Breast epithelium (tissue), 4 donors: ENCODE results near the gene AGR2. TPM values are rescaled to one million over a fixed set of nuclear protein-coding genes. Genes with fewer than 3 reads are reported as not detected.

Experiments used
- DNase-seq, 2 donors: peaks; one replicate each; pipeline ENCODE4 v3.0.0-alpha.2; 2019; ENCODE audit warnings: low spot score in 2 of 2
- H3K27ac ChIP-seq, 2 donors: fragments of 200-600 bp; sonication (generic) in 1 of 2; one replicate each; pipeline ENCODE4 v1.5.1; 2016 to 2019; ENCODE audit warnings: mild to moderate bottlenecking in 1 of 2
- H3K27me3 ChIP-seq, 2 donors: fragments of 200-600 bp; sonication (generic) in 1 of 2; one replicate each; pipeline versions ENCODE4 v1.5.1 to v1.6.0; 2017 to 2019; ENCODE audit warnings: control low read depth in 1 of 2, mild to moderate bottlenecking in 1 of 2
- H3K36me3 ChIP-seq: fragments of 200-600 bp; one replicate; pipeline ENCODE4 v1.5.1; 2019
- H3K4me1 ChIP-seq, 2 donors: fragments of 200-600 bp; sonication (generic); one replicate each; pipeline ENCODE4 v1.5.1; 2016 to 2019; ENCODE audit warnings: control low read depth in 1 of 2
- H3K4me3 ChIP-seq, 3 donors: fragments of 200-600 bp; sonication (generic); 1 replicate in 2 of 3; 2 replicates in 1 of 3; pipeline ENCODE4 v1.5.1; 2016 to 2019; ENCODE audit warnings: mild to moderate bottlenecking in 3 of 3, moderate library complexity in 2 of 3
- H3K9me3 ChIP-seq, 2 donors: fragments of 200-600 bp; sonication (generic) in 1 of 2; one replicate each; pipeline ENCODE4 v1.5.1; 2016 to 2019; ENCODE audit warnings: control low read depth in 1 of 2
- POLR2A ChIP-seq: fragments of 450-650 bp; IDR thresholded peaks from one replicate; pipeline ENCODE4 v1.6.1; 2016; ENCODE audit warnings: antibody characterized with exemption, mild to moderate bottlenecking, moderate library complexity
- POLR2AphosphoS5 ChIP-seq, 3 donors: sonication (generic); formaldehyde crosslinking; IDR thresholded peaks; one replicate each; pipeline ENCODE4 v1.6.1; 2017; ENCODE audit warnings: antibody characterized with exemption in 3 of 3
- intact Hi-C: fragments of 100-400 bp; cut with DNase I; formaldehyde crosslinking; loops from one replicate; pipeline ENCODE4 v1.15.1; 2023; ENCODE audit warnings: low total_unique reads
- total RNA-seq, 3 donors: library from RNA; depleted of rRNA; stranded (reverse); fragments of >200 nt; gene quantifications; one replicate each; pipeline ENCODE4 v1.1.0, GENCODE V29; 2016
- TF ChIP-seq, protein P1 (sequence below), 3 donors: fragments of 450-650 bp; IDR thresholded peaks; one replicate each; pipeline ENCODE4 v1.5.1; 2016 to 2017; ENCODE audit warnings: antibody characterized with exemption in 3 of 3, mild to moderate bottlenecking in 3 of 3, moderate library complexity in 3 of 3

The AGR2 gene
- total RNA-seq, 3 donors from 2014 or later = 72.8 to 156 TPM; not detected in 1

DNA sequence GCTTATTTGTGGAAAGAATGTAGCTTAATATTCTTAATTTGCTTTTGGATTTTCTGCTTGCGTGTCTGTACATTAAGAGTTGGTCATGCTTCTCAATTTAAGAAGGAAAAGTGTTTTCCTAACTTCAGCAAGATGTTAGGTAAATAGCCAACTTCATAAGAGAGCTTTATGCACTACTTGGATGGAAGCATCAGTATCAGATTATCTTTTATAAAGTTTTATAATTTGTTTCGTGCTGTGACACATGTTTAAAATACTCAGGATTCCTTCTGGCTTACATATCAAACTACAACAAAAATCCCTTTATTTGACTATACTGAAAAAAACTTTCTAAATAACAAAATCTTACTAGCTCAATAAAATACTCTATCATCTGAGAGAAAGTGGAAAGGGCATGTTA is 34.8 kb upstream of the AGR2 start:
- DNase-seq = no peak
- no peaks in the 10 kb centered on the region for H3K4me1 ChIP-seq
- intact Hi-C loops = no loop called here
- H3K27me3 ChIP-seq = no peaks in the 10 kb centered on the region
- H3K27ac ChIP-seq = no peak overlapping the region
- no peak overlapping the region for H3K4me3 ChIP-seq
- H3K36me3 ChIP-seq = no peaks in the 10 kb centered on the region
- TF ChIP-seq POLR2AphosphoS5 (IDR thresholded peaks at IDR 0.05) = no peak
- no peak for TF ChIP-seq POLR2A
- TF ChIP-seq, protein P1, sequence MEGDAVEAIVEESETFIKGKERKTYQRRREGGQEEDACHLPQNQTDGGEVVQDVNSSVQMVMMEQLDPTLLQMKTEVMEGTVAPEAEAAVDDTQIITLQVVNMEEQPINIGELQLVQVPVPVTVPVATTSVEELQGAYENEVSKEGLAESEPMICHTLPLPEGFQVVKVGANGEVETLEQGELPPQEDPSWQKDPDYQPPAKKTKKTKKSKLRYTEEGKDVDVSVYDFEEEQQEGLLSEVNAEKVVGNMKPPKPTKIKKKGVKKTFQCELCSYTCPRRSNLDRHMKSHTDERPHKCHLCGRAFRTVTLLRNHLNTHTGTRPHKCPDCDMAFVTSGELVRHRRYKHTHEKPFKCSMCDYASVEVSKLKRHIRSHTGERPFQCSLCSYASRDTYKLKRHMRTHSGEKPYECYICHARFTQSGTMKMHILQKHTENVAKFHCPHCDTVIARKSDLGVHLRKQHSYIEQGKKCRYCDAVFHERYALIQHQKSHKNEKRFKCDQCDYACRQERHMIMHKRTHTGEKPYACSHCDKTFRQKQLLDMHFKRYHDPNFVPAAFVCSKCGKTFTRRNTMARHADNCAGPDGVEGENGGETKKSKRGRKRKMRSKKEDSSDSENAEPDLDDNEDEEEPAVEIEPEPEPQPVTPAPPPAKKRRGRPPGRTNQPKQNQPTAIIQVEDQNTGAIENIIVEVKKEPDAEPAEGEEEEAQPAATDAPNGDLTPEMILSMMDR (IDR thresholded peaks at IDR 0.05) = no peak
- no peaks in the 10 kb centered on the region for H3K9me3 ChIP-seq

DNA sequence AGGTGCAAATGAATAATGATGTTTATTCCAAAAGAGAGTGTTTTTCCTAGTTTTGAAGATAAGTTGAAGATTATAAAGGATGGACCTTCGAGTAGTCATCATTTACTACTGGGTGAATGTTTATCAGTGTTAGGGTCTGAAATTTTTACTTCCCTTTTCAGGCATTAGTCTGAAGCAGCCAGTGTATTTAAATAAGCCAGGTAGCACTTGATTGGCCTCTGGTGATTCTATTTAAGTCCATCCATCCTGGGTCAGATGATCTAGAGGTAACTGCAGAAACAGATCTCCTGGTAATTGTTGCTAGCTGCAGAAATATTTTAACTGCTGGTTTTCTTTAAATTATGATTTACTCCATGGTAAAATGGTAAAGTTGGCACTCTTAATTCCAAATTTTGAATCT is 34.1 kb upstream of the AGR2 start:
- no peaks in the 10 kb centered on the region for H3K36me3 ChIP-seq

DNA sequence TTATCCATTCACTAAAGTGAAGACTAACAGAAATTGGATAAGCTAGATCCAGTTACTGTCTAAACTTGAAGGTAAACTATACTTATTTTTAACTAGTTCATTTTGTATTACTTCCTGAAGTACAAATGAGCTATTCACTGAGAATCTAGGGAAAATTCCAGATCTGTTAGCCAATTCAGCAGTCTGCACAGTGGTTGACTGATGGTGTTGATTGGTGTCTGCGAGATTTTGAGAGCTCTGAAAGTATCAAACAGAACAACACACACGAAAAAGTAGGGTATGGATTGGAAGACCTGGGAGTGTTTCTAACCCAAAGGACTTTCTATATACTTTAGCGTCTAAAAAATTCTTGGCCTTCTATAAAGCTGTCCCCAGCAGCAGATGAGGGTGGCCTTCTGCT is 33.6 kb upstream of the AGR2 start:
- no peak for TF ChIP-seq POLR2AphosphoS5 (IDR thresholded peaks at IDR 0.05)
- TF ChIP-seq POLR2A = no peak
- TF ChIP-seq, protein P1 (IDR thresholded peaks at IDR 0.05) = no peak
- intact Hi-C loops = no loop called here

More for the DNA sequence above, 34.1 kb upstream of the AGR2 start:
- Histone ChIP-seq H3K4me1 (no peaks in the 10 kb centered on the region), H3K9me3 (no peaks in the 10 kb centered on the region), H3K4me3 (no peak overlapping the region), H3K27ac (no peak overlapping the region), H3K27me3 (no peaks in the 10 kb centered on the region)
- DNase-seq = no peak
- intact Hi-C loops = no loop called here
- TF ChIP-seq POLR2A = no peak
- TF ChIP-seq, protein P1 (IDR thresholded peaks at IDR 0.05) = no peak
- no peak for TF ChIP-seq POLR2AphosphoS5 (IDR thresholded peaks at IDR 0.05)

DNA sequence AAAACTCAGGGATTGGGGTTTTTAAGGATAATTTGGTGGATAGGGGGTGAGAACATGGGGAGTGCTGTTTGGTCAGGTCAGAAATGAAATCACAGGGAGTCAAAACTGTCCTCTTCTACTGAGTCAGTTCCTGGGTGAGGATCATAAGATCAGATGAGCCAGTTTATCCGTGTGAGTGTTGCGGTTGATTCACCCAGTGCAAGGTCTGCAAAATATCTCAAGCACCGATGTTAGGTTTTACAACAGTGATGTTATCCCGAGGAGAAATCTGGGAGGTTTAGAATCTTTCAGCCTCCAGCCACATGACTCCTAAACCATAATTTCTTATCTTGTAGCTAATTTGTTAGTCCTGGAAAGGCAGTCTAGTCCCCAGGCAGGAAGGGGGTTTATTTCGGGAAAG is 31.7 kb upstream of the AGR2 start:
- Histone ChIP-seq H3K4me3 (no peak overlapping the region), H3K27ac (no peak overlapping the region), H3K9me3 (no peaks in the 10 kb centered on the region), H3K36me3 (no peaks in the 10 kb centered on the region), H3K4me1 (no peaks in the 10 kb centered on the region), H3K27me3 (no peaks in the 10 kb centered on the region)
- TF ChIP-seq, protein P1 (IDR thresholded peaks at IDR 0.05) = no peak
- no peak for TF ChIP-seq POLR2A
- TF ChIP-seq POLR2AphosphoS5 (IDR thresholded peaks at IDR 0.05) = no peak
- intact Hi-C loops = no loop called here
- no peak for DNase-seq

More for the DNA sequence above, 33.6 kb upstream of the AGR2 start:
- Histone ChIP-seq H3K27ac (no peak overlapping the region), H3K4me3 (no peak overlapping the region), H3K9me3 (no peaks in the 10 kb centered on the region), H3K36me3 (no peaks in the 10 kb centered on the region), H3K4me1 (no peaks in the 10 kb centered on the region), H3K27me3 (no peaks in the 10 kb centered on the region)
- no peak for DNase-seq

DNA sequence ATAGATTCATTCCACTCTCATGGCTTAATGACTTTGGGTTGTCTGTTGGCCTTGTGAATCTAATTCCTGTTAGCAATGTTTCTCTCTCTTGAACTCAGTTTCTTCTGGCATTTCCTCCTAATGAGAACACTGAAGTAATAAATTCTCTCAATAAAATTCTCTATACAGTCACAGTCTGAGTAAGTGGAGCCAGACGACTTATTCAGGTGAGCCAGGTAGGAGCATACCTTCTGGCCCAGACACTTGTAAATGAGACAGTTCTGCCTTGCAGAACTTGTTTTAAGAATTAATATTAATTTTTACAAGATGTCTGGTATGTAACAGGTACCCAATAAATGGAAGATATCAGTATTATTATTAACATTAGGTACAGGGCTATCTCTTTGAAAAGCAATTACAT is 28.6 kb upstream of the AGR2 start:
- intact Hi-C loops = no loop called here
- TF ChIP-seq POLR2A (no peak), POLR2AphosphoS5 (IDR thresholded peaks at IDR 0.05) (no peak)
- TF ChIP-seq, protein P1 (IDR thresholded peaks at IDR 0.05) = no peak
- H3K9me3 ChIP-seq = peaks cover 0 to 4% of the 10 kb centered on the region in 2 donors

More for the DNA sequence above, 28.6 kb upstream of the AGR2 start:
- Histone ChIP-seq H3K27me3 (no peaks in the 10 kb centered on the region), H3K36me3 (no peaks in the 10 kb centered on the region), H3K4me1 (no peaks in the 10 kb centered on the region), H3K4me3 (no peak overlapping the region), H3K27ac (no peak overlapping the region)
- DNase-seq = no peak
